HCT116 (cell line): ENCODE results near the gene LIN52.

Source experiments
- ELF1 ChIP-seq: IDR thresholded peaks from 2 replicates; pipeline ENCODE4 v1.6.1; 2012; ENCODE audit warnings: low read depth, borderline replicate concordance
- EZH2 ChIP-seq: fragments of 200-600 bp; sonication (generic); IDR thresholded peaks from 2 replicates; pipeline ENCODE4 v1.6.1; 2017; ENCODE audit warnings: antibody characterized with exemption, mixed run types
- JUND ChIP-seq: IDR thresholded peaks from 2 replicates; pipeline ENCODE4 v1.6.1; 2012
- POLR2A ChIP-seq: IDR thresholded peaks from 2 replicates; pipeline ENCODE4 v1.7.0; 2011; ENCODE audit warnings: borderline replicate concordance; ENCODE audit not compliant: insufficient read depth, insufficient read length; ENCODE audit errors: extremely low read depth
- POLR2AphosphoS5 ChIP-seq: IDR thresholded peaks from 2 replicates; pipeline ENCODE4 v1.6.1; 2011; ENCODE audit warnings: mild to moderate bottlenecking, low read depth, low read length, moderate library complexity
- RAD21 ChIP-seq: IDR thresholded peaks from 2 replicates; pipeline ENCODE4 v1.6.1; 2012; ENCODE audit warnings: low read depth, mild to moderate bottlenecking
- SIN3A ChIP-seq: IDR thresholded peaks from 2 replicates; pipeline ENCODE4 v1.6.1; 2012; ENCODE audit warnings: low read depth
- SRF ChIP-seq: IDR thresholded peaks from 2 replicates; pipeline ENCODE4 v1.6.1; 2012; ENCODE audit warnings: low read depth
- TCF7L2 ChIP-seq: IDR thresholded peaks from 2 replicates; pipeline ENCODE4 v1.7.0; 2011; ENCODE audit warnings: borderline replicate concordance, inconsistent platforms; ENCODE audit not compliant: insufficient read depth, insufficient read length; ENCODE audit errors: extremely low read depth
- TF ChIP-seq, protein P1 (sequence below), 3 experiments: fragments of 200-600 bp in 1 of 3; sonication (generic) in 1 of 3; IDR thresholded peaks in 2 of 3; conservative IDR thresholded peaks in 1 of 3; 2 replicates each; pipeline ENCODE4 v1.5.1; 2012 to 2017; ENCODE audit warnings: low read depth in 2 of 3, low read length in 2 of 3, antibody characterized with exemption in 1 of 3, borderline replicate concordance in 1 of 3, control low read depth in 1 of 3, mild to moderate bottlenecking in 1 of 3, mixed read lengths in 1 of 3, mixed run types in 1 of 3, moderate library complexity in 1 of 3; ENCODE audit not compliant: insufficient read depth in 1 of 3

DNA sequence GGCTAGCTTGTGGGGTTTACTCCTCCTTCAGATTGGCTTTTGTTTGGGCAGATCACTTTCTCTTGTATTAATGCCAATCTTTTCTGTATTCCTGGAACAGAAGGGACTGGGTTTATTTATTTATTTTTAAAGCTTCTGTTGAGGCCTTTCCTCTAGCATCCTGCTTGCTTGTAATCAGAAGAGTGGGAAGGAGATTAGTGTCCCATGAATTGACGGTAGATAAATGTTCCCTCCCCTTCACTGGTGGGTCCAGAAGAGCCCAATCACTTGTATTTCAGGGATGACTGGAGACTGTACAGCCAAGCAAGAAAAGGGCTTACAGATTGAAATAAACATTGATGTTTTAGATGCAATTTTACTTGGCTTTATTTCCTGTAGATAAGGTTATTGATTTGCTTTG is 71.0 kb downstream of the LIN52 start:
- TF ChIP-seq, protein P1, sequence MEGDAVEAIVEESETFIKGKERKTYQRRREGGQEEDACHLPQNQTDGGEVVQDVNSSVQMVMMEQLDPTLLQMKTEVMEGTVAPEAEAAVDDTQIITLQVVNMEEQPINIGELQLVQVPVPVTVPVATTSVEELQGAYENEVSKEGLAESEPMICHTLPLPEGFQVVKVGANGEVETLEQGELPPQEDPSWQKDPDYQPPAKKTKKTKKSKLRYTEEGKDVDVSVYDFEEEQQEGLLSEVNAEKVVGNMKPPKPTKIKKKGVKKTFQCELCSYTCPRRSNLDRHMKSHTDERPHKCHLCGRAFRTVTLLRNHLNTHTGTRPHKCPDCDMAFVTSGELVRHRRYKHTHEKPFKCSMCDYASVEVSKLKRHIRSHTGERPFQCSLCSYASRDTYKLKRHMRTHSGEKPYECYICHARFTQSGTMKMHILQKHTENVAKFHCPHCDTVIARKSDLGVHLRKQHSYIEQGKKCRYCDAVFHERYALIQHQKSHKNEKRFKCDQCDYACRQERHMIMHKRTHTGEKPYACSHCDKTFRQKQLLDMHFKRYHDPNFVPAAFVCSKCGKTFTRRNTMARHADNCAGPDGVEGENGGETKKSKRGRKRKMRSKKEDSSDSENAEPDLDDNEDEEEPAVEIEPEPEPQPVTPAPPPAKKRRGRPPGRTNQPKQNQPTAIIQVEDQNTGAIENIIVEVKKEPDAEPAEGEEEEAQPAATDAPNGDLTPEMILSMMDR (IDR thresholded peaks at IDR 0.05 in 2 of 3, conservative IDR thresholded peaks at IDR 0.05 in 1 of 3; ENCODE audit: borderline replicate concordance in 1 of 3, insufficient read depth in 1 of 3, low read depth in 2 of 3, low read length in 2 of 3): no peak
- TF ChIP-seq ELF1 (no peak), SIN3A (no peak), SRF (no peak), POLR2AphosphoS5 (no peak), RAD21 (no peak), TCF7L2 (no peak), POLR2A (no peak), EZH2 (no peak), JUND (no peak)
